ENCODE results near the gene GLOD5. TPM values are rescaled to one million over a fixed set of nuclear protein-coding genes. Genes with fewer than 3 reads are reported as not detected.

The GLOD5 gene
- total and polyA plus RNA-seq, 2 of the 8 experiments (the other 6 are each of a cell fraction or from before 2014, with no cell fraction given), result 0.18 TPM; not detected in 1

GRCh38 chrX:48801280-48802088, 39.9 kb downstream of the GLOD5 start, which contains the start of gene HDAC6 (continued):
- TF ChIP-seq SRF (IDR thresholded peaks at IDR 0.05; ENCODE audit: low read depth, low read length) (0 out of 2 replicates have a peak, but pooled peaks have one; percentile 16), RFX5 (IDR thresholded peaks at IDR 0.05; ENCODE audit: borderline replicate concordance, low read depth, low read length) (no peak), SAP30 (IDR thresholded peaks at IDR 0.05; ENCODE audit: insufficient read depth, insufficient replicate concordance, low read length) (no peak), CHD2 (IDR thresholded peaks at IDR 0.05; ENCODE audit: low read length) (peak; percentile 94), SIN3A (conservative IDR thresholded peaks at IDR 0.05 in 1 of 2, IDR thresholded peaks at IDR 0.05 in 1 of 2; ENCODE audit: low read depth in 1 of 2, low read length in 2 of 2) (peak in 1 of 2 experiments; percentile 53; a peak in 1 of 4 replicates), ZNF274 (IDR thresholded peaks at IDR 0.05; ENCODE audit: borderline replicate concordance, extremely low read depth, low read length) (no peak), YY1 (IDR thresholded peaks at IDR 0.05; ENCODE audit: low read depth, low read length) (no peak), GTF2F1 (IDR thresholded peaks at IDR 0.05; ENCODE audit: borderline replicate concordance, low read depth, low read length) (no peak), TEAD4 (IDR thresholded peaks at IDR 0.05; ENCODE audit: low read depth, low read length) (no peak), E2F6 (IDR thresholded peaks at IDR 0.05) (no peak)

All from H1 (cell line).